Lung (tissue), 12 donors: ENCODE results near the gene IL1F10. TPM values are rescaled to one million over a fixed set of nuclear protein-coding genes. Genes with fewer than 3 reads are reported as not detected.

Experiments
- ATAC-seq: fragments of 200-7000 bp; cut with Tn5 transposase; one replicate; pipeline ENCODE4 v1.9.1; 2020; ENCODE audit warnings: moderate number of reproducible peaks; ENCODE audit not compliant: insufficient read depth, low FRiP score
- DNase-seq, 3 donors: peaks; one replicate each; pipeline ENCODE4 v3.0.0-alpha.2; 2013 to 2017
- H3K27ac ChIP-seq, 2 donors: one replicate each; pipeline ENCODE4 v1.5.1; 2013; ENCODE audit warnings: mild to moderate bottlenecking in 2 of 2, moderate library complexity in 2 of 2, control low read depth in 1 of 2, inconsistent platforms in 1 of 2, low read depth in 1 of 2, low read length in 1 of 2
- H3K27me3 ChIP-seq, 3 donors: one replicate each; pipeline ENCODE4 v1.5.1; 2013; ENCODE audit warnings: low read length in 2 of 3; ENCODE audit not compliant: control insufficient read depth in 3 of 3, insufficient read depth in 3 of 3
- H3K36me3 ChIP-seq, 4 donors: one replicate each; pipeline ENCODE4 v1.5.1; 2013; ENCODE audit warnings: low read length in 4 of 4, mild to moderate bottlenecking in 1 of 4, moderate library complexity in 1 of 4; ENCODE audit not compliant: control insufficient read depth in 4 of 4, insufficient read depth in 4 of 4
- H3K4me1 ChIP-seq, 5 donors: one replicate each; pipeline ENCODE4 v1.5.1; 2013; ENCODE audit warnings: low read length in 5 of 5, mild to moderate bottlenecking in 2 of 5, moderate library complexity in 1 of 5; ENCODE audit not compliant: control insufficient read depth in 5 of 5, insufficient read depth in 5 of 5
- H3K4me3 ChIP-seq: one replicate; pipeline ENCODE4 v1.5.1; 2013; ENCODE audit warnings: mild to moderate bottlenecking, control low read depth, moderate library complexity
- H3K9ac ChIP-seq, 2 donors: one replicate each; pipeline ENCODE4 v1.5.1; 2013; ENCODE audit warnings: low read length in 2 of 2, control low read depth in 1 of 2; ENCODE audit not compliant: insufficient read depth in 1 of 2
- H3K9me3 ChIP-seq, 4 donors: one replicate each; pipeline ENCODE4 v1.5.1; 2013; ENCODE audit warnings: low read length in 3 of 4, mild to moderate bottlenecking in 1 of 4, moderate library complexity in 1 of 4; ENCODE audit not compliant: control insufficient read depth in 4 of 4, insufficient read depth in 3 of 4
- WGBS, 2 donors: extraction: QIAGEN DNeasy Blood & Tissue Kit; methylation state at CpG; one replicate each; pipeline ENCODE4 v1.1.7; 2013; 5-methylcytosine and 5-hydroxymethylcytosine counted together
- polyA plus RNA-seq, 2 donors: library from polyadenylated mRNA; stranded (reverse); fragments of 200-250 nt; gene quantifications; one replicate each; pipeline ENCODE4 v1.2.1, GENCODE V29; 2013
- total RNA-seq, 2 donors: library from RNA; depleted of rRNA in 1 of 2; stranded (reverse); fragments of >200 nt in 1 of 2; gene quantifications; one replicate each; pipeline ENCODE4 v1.2.1, GENCODE V29; 2014 to 2021
- TF ChIP-seq, protein P1 (sequence below): IDR thresholded peaks from 2 replicates; pipeline ENCODE4 v1.5.1; 2012; ENCODE audit warnings: mild to moderate bottlenecking; ENCODE audit errors: control extremely low read depth, extremely low read depth
- donor health status: control.
- donor health status: control.
- donor health status: Bipolar disorder and iron deficiency.
- donor health status: healthy.
- donor health status: DM: yes; HTN: yes; CAD: no.

The IL1F10 gene
- total and polyA plus RNA-seq, 4 donors, result not detected

GRCh38 chr2:113104054-113104611 is 36.4 kb downstream of the IL1F10 start:
- ATAC-seq, result no peak
- H3K4me1 ChIP-seq, result no peaks in the 10 kb centered on the region
- H3K9ac ChIP-seq, result no peak overlapping the region
- H3K27ac ChIP-seq, result no peak overlapping the region
- H3K27me3 ChIP-seq, result peaks cover 0 to 2% (median 0%) of the 10 kb centered on the region in 3 donors
- H3K4me3 ChIP-seq, result no peak overlapping the region
- 75 to 93% methylated on average over 3 of the region's 3 CpGs for WGBS, 2 donors
- H3K9me3 ChIP-seq, result peaks cover 0 to 5% (median 0%) of the 10 kb centered on the region in 4 donors
- DNase-seq, result no peak
- TF ChIP-seq, protein P1, sequence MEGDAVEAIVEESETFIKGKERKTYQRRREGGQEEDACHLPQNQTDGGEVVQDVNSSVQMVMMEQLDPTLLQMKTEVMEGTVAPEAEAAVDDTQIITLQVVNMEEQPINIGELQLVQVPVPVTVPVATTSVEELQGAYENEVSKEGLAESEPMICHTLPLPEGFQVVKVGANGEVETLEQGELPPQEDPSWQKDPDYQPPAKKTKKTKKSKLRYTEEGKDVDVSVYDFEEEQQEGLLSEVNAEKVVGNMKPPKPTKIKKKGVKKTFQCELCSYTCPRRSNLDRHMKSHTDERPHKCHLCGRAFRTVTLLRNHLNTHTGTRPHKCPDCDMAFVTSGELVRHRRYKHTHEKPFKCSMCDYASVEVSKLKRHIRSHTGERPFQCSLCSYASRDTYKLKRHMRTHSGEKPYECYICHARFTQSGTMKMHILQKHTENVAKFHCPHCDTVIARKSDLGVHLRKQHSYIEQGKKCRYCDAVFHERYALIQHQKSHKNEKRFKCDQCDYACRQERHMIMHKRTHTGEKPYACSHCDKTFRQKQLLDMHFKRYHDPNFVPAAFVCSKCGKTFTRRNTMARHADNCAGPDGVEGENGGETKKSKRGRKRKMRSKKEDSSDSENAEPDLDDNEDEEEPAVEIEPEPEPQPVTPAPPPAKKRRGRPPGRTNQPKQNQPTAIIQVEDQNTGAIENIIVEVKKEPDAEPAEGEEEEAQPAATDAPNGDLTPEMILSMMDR, result no peak
- H3K36me3 ChIP-seq, result no peaks in the 10 kb centered on the region

GRCh38 chr2:113105047-113105785 is 37.4 kb downstream of the IL1F10 start:
- TF ChIP-seq, protein P1, result no peak
- ATAC-seq, result no peak
- H3K27ac ChIP-seq, result no peak overlapping the region
- no peak overlapping the region for H3K9ac ChIP-seq
- H3K27me3 ChIP-seq, result peaks cover 0 to 2% (median 0%) of the 10 kb centered on the region in 3 donors
- no peaks in the 10 kb centered on the region for H3K36me3 ChIP-seq
- WGBS, 2 donors, result 74 to 75% methylated on average over 6 of the region's 6 CpGs
- peaks cover 0 to 3% (median 0%) of the 10 kb centered on the region in 4 donors for H3K9me3 ChIP-seq
- H3K4me3 ChIP-seq, result no peak overlapping the region
- H3K4me1 ChIP-seq, result no peaks in the 10 kb centered on the region
- no peak for DNase-seq

- Histone ChIP-seq H3K27me3 (no peaks in the 10 kb centered on the region), H3K4me3 (no peak overlapping the region), H3K9me3 (no peaks in the 10 kb centered on the region), H3K36me3 (no peaks in the 10 kb centered on the region), H3K27ac (no peak overlapping the region), H3K4me1 (no peaks in the 10 kb centered on the region), H3K9ac (no peak overlapping the region)
- WGBS, 2 donors, result 64 to 68% methylated on average over 3 of the region's 3 CpGs
- TF ChIP-seq, protein P1, result no peak
- DNase-seq, result no peak
- no peak for ATAC-seq
Observed at GRCh38 chr2:113111121-113111520, 43.4 kb downstream of the IL1F10 start.
